ENCODE results near the gene LAMC2. TPM values are rescaled to one million over a fixed set of nuclear protein-coding genes. Genes with fewer than 3 reads are reported as not detected.

Gene LAMC2
- total and polyA plus RNA-seq, 2 of the 8 experiments (the other 6 are each of a cell fraction or from before 2014, with no cell fraction given) = 4.6 to 12.9 TPM

- TF ChIP-seq, protein P1, sequence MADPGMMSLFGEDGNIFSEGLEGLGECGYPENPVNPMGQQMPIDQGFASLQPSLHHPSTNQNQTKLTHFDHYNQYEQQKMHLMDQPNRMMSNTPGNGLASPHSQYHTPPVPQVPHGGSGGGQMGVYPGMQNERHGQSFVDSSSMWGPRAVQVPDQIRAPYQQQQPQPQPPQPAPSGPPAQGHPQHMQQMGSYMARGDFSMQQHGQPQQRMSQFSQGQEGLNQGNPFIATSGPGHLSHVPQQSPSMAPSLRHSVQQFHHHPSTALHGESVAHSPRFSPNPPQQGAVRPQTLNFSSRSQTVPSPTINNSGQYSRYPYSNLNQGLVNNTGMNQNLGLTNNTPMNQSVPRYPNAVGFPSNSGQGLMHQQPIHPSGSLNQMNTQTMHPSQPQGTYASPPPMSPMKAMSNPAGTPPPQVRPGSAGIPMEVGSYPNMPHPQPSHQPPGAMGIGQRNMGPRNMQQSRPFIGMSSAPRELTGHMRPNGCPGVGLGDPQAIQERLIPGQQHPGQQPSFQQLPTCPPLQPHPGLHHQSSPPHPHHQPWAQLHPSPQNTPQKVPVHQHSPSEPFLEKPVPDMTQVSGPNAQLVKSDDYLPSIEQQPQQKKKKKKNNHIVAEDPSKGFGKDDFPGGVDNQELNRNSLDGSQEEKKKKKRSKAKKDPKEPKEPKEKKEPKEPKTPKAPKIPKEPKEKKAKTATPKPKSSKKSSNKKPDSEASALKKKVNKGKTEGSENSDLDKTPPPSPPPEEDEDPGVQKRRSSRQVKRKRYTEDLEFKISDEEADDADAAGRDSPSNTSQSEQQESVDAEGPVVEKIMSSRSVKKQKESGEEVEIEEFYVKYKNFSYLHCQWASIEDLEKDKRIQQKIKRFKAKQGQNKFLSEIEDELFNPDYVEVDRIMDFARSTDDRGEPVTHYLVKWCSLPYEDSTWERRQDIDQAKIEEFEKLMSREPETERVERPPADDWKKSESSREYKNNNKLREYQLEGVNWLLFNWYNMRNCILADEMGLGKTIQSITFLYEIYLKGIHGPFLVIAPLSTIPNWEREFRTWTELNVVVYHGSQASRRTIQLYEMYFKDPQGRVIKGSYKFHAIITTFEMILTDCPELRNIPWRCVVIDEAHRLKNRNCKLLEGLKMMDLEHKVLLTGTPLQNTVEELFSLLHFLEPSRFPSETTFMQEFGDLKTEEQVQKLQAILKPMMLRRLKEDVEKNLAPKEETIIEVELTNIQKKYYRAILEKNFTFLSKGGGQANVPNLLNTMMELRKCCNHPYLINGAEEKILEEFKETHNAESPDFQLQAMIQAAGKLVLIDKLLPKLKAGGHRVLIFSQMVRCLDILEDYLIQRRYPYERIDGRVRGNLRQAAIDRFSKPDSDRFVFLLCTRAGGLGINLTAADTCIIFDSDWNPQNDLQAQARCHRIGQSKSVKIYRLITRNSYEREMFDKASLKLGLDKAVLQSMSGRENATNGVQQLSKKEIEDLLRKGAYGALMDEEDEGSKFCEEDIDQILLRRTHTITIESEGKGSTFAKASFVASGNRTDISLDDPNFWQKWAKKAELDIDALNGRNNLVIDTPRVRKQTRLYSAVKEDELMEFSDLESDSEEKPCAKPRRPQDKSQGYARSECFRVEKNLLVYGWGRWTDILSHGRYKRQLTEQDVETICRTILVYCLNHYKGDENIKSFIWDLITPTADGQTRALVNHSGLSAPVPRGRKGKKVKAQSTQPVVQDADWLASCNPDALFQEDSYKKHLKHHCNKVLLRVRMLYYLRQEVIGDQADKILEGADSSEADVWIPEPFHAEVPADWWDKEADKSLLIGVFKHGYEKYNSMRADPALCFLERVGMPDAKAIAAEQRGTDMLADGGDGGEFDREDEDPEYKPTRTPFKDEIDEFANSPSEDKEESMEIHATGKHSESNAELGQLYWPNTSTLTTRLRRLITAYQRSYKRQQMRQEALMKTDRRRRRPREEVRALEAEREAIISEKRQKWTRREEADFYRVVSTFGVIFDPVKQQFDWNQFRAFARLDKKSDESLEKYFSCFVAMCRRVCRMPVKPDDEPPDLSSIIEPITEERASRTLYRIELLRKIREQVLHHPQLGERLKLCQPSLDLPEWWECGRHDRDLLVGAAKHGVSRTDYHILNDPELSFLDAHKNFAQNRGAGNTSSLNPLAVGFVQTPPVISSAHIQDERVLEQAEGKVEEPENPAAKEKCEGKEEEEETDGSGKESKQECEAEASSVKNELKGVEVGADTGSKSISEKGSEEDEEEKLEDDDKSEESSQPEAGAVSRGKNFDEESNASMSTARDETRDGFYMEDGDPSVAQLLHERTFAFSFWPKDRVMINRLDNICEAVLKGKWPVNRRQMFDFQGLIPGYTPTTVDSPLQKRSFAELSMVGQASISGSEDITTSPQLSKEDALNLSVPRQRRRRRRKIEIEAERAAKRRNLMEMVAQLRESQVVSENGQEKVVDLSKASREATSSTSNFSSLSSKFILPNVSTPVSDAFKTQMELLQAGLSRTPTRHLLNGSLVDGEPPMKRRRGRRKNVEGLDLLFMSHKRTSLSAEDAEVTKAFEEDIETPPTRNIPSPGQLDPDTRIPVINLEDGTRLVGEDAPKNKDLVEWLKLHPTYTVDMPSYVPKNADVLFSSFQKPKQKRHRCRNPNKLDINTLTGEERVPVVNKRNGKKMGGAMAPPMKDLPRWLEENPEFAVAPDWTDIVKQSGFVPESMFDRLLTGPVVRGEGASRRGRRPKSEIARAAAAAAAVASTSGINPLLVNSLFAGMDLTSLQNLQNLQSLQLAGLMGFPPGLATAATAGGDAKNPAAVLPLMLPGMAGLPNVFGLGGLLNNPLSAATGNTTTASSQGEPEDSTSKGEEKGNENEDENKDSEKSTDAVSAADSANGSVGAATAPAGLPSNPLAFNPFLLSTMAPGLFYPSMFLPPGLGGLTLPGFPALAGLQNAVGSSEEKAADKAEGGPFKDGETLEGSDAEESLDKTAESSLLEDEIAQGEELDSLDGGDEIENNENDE (IDR thresholded peaks at IDR 0.05; ENCODE audit: insufficient replicate concordance, low read length) = no peak
- TF ChIP-seq KDM5A (IDR thresholded peaks at IDR 0.05; ENCODE audit: low read length) (no peak), CHD2 (IDR thresholded peaks at IDR 0.05; ENCODE audit: low read length) (no peak), SIX5 (IDR thresholded peaks at IDR 0.05; ENCODE audit: low read depth, low read length) (no peak)
Measured at GRCh38 chr1:183155939-183156338, 30.1 kb upstream of the LAMC2 start (continued).
